PC-3 (cell line): ENCODE data around the gene LIN9. TPM values are rescaled to one million over a fixed set of nuclear protein-coding genes. Genes with fewer than 3 reads are reported as not detected.

Experiments
- ATAC-seq: fragments of 200-7000 bp; cut with Tn5 transposase; 2 replicates; pipeline ENCODE4 v1.9.1; 2020; ENCODE audit warnings: mild to moderate bottlenecking, moderate library complexity
- BruUV-seq: library from RNA; stranded (reverse); fragments of 400-500 nt; replicated peaks from 2 replicates; lab custom pipeline; 2021; lab: Mats Ljungman, UMichigan
- CTCF ChIA-PET: fragments of 300-600 bp; sonication (Branson Sonifier 250); formaldehyde crosslinking; loops from one replicate; lab custom pipeline; 2022; ENCODE audit warnings: antibody characterized with exemption; lab: Charles Lee
- POLR2A ChIA-PET: fragments of 300-600 bp; sonication (Branson Sonifier 250); formaldehyde crosslinking; loops from one replicate; lab custom pipeline; 2022; ENCODE audit warnings: antibody characterized with exemption; ENCODE audit not compliant: unreplicated experiment; lab: Charles Lee
- DNase-seq: peaks from one replicate; pipeline ENCODE4 v3.0.0-alpha.2; 2015
- H2AFZ ChIP-seq: fragments of 300-600 bp; sonication (generic); 2 replicates; pipeline ENCODE4 v1.6.0; 2016; ENCODE audit warnings: antibody characterized with exemption, low read length
- H3F3A ChIP-seq: fragments of 300-600 bp; sonication (generic); one replicate; pipeline ENCODE4 v1.6.0; 2017; ENCODE audit warnings: antibody characterized with exemption, low read length, control low read depth, mild to moderate bottlenecking; ENCODE audit not compliant: unreplicated experiment
- H3K27ac ChIP-seq: fragments of 300-600 bp; sonication (generic); 2 replicates; pipeline ENCODE4 v1.5.1; 2016; ENCODE audit warnings: mild to moderate bottlenecking, low read length
- H3K27me3 ChIP-seq: fragments of 300-600 bp; sonication (generic); 2 replicates; pipeline ENCODE4 v1.6.1; 2016; ENCODE audit warnings: low read length, mixed read lengths
- H3K36me3 ChIP-seq: fragments of 300-600 bp; sonication (generic); 2 replicates; pipeline ENCODE4 v1.6.1; 2016; ENCODE audit warnings: low read depth, mixed run types, low read length, mixed read lengths
- H3K4me1 ChIP-seq: fragments of 300-600 bp; sonication (generic); 2 replicates; pipeline ENCODE4 v1.5.1; 2016; ENCODE audit warnings: low read length; ENCODE audit not compliant: insufficient read depth
- H3K4me2 ChIP-seq: fragments of 300-600 bp; sonication (generic); 2 replicates; pipeline ENCODE4 v1.6.0; 2016; ENCODE audit warnings: low read length
- H3K4me3 ChIP-seq: fragments of 300-600 bp; sonication (generic); 2 replicates; pipeline ENCODE4 v1.5.1; 2016; ENCODE audit warnings: mild to moderate bottlenecking, low read length, mixed read lengths
- H3K79me2 ChIP-seq: fragments of 300-600 bp; sonication (generic); 2 replicates; pipeline ENCODE4 v1.6.1; 2017; ENCODE audit warnings: low read length, mixed read lengths
- H3K9ac ChIP-seq: fragments of 300-600 bp; sonication (generic); 2 replicates; pipeline ENCODE4 v1.6.0; 2016; ENCODE audit warnings: mild to moderate bottlenecking, low read length
- H3K9me2 ChIP-seq: fragments of 300-600 bp; sonication (generic); replicated peaks from 2 replicates; pipeline ENCODE4 v1.6.1; 2016; ENCODE audit warnings: mixed run types, low read length, mixed read lengths
- H3K9me3 ChIP-seq: fragments of 300-600 bp; sonication (generic); 2 replicates; pipeline ENCODE4 v1.6.1; 2016; ENCODE audit warnings: low read length, mixed read lengths
- H4K20me1 ChIP-seq: fragments of 300-600 bp; sonication (generic); 2 replicates; pipeline ENCODE4 v1.6.1; 2016; ENCODE audit warnings: low read length, mixed read lengths
- CTCF ChIP-seq: fragments of 300-600 bp; sonication (generic); conservative IDR thresholded peaks from 2 replicates; pipeline ENCODE4 v1.5.1; 2017; ENCODE audit warnings: antibody characterized with exemption, low read depth, mild to moderate bottlenecking, low read length
- EZH2 ChIP-seq: fragments of 300-600 bp; sonication (generic); IDR thresholded peaks from one replicate; pipeline ENCODE4 v1.6.1; 2017; ENCODE audit warnings: antibody characterized with exemption, mild to moderate bottlenecking, low read length; ENCODE audit not compliant: unreplicated experiment
- EZH2phosphoT487 ChIP-seq: fragments of 300-600 bp; sonication (generic); IDR thresholded peaks from 2 replicates; pipeline ENCODE4 v1.6.1; 2018; ENCODE audit warnings: mild to moderate bottlenecking, antibody characterized with exemption, low read length, borderline replicate concordance
- intact Hi-C: fragments of 100-400 bp; cut with micrococcal nuclease; formaldehyde crosslinking; loops from 2 replicates; pipeline ENCODE4 v1.9.0; 2023
- total RNA-seq: library from RNA; depleted of rRNA; stranded (reverse); fragments of >200 nt; gene quantifications from 2 replicates; pipeline ENCODE4 v1.2.3, GENCODE V29; 2014

The LIN9 gene
- total RNA-seq, 1 experiment from 2014 or later: 25.3 TPM

- ChIA-PET CTCF (no interaction called here), POLR2A (interaction anchor here (0.5 kb wide), 1 partner anchor 174 kb away, joined by 3 read pairs; no protein-coding TSS in a partner anchor)
- no peak overlapping the region for H2AFZ ChIP-seq
- no peak for TF ChIP-seq EZH2phosphoT487
- no peak for TF ChIP-seq CTCF
- no peak for TF ChIP-seq EZH2
- ATAC-seq: peak; percentile 40; the same call in 1 of the 2 replicates
- no peaks in the 10 kb centered on the region for H3K9me2 ChIP-seq
- H3K4me3 ChIP-seq: no peak overlapping the region
- intact Hi-C loops: no loop called here
- no peaks in the 10 kb centered on the region for H3K79me2 ChIP-seq
- H3K27ac ChIP-seq: no peak overlapping the region
- no peaks in the 10 kb centered on the region for H4K20me1 ChIP-seq
- H3K36me3 ChIP-seq: peaks cover 41% of the 10 kb centered on the region
- no peaks in the 10 kb centered on the region for H3F3A ChIP-seq
- H3K4me2 ChIP-seq: no peak overlapping the region
- no peaks in the 10 kb centered on the region for H3K27me3 ChIP-seq
- TSS peak; percentile 16 for BruUV-seq
- H3K9ac ChIP-seq: no peak overlapping the region
- no peaks in the 10 kb centered on the region for H3K4me1 ChIP-seq
- no peaks in the 10 kb centered on the region for H3K9me3 ChIP-seq
- DNase-seq: no peak
Observed at GRCh38 chr1:226292874-226293552, 16.0 kb downstream of the LIN9 start.

- CTCF ChIA-PET: no interaction called here
- H3K9me3 ChIP-seq: no peaks in the 10 kb centered on the region
- ATAC-seq: no peak
- no peaks in the 10 kb centered on the region for H3K4me1 ChIP-seq
- H3K4me2 ChIP-seq: no peak overlapping the region
- no peak overlapping the region for H3K27ac ChIP-seq
- no peaks in the 10 kb centered on the region for H3K79me2 ChIP-seq
- H3K9me2 ChIP-seq: no peaks in the 10 kb centered on the region
- BruUV-seq: no TSS peak
- DNase-seq: no peak
- TF ChIP-seq EZH2phosphoT487 (no peak), CTCF (no peak), EZH2 (no peak)
- no peak overlapping the region for H2AFZ ChIP-seq
- POLR2A ChIA-PET: interaction anchor here (0.6 kb wide), 1 partner anchor 1507 kb away, joined by 9 read pairs; no protein-coding TSS in a partner anchor
- no peaks in the 10 kb centered on the region for H3F3A ChIP-seq
- intact Hi-C loops: no loop called here
- H4K20me1 ChIP-seq: no peaks in the 10 kb centered on the region
- H3K9ac ChIP-seq: no peak overlapping the region
- no peaks in the 10 kb centered on the region for H3K27me3 ChIP-seq
- peaks cover 53% of the 10 kb centered on the region for H3K36me3 ChIP-seq
- no peak overlapping the region for H3K4me3 ChIP-seq
Observed at GRCh38 chr1:226287587-226287986, 21.4 kb downstream of the LIN9 start.

- CTCF ChIA-PET: no interaction called here
- Histone ChIP-seq H3K27ac (no peak overlapping the region), H3K36me3 (peaks cover 33% of the 10 kb centered on the region), H2AFZ (no peak overlapping the region), H3K9ac (no peak overlapping the region), H3K4me1 (peaks cover 9% of the 10 kb centered on the region), H3K4me2 (no peak overlapping the region), H3K9me3 (no peaks in the 10 kb centered on the region), H4K20me1 (0 out of 2 replicates have a peak, but pooled peaks cover 3% of the 10 kb centered on the region), H3K4me3 (no peak overlapping the region), H3K27me3 (no peaks in the 10 kb centered on the region), H3K79me2 (no peaks in the 10 kb centered on the region), H3K9me2 (no peaks in the 10 kb centered on the region), H3F3A (no peaks in the 10 kb centered on the region)
- TF ChIP-seq EZH2 (no peak), EZH2phosphoT487 (no peak), CTCF (no peak)
- intact Hi-C loops: no loop called here
- DNase-seq: no peak
- POLR2A ChIA-PET: no interaction called here
- no peak for ATAC-seq
- no TSS peak for BruUV-seq
Observed at GRCh38 chr1:226281058-226281457, 27.9 kb downstream of the LIN9 start.
